ENCODE results near the gene INTS3.

Gene INTS3

DNA sequence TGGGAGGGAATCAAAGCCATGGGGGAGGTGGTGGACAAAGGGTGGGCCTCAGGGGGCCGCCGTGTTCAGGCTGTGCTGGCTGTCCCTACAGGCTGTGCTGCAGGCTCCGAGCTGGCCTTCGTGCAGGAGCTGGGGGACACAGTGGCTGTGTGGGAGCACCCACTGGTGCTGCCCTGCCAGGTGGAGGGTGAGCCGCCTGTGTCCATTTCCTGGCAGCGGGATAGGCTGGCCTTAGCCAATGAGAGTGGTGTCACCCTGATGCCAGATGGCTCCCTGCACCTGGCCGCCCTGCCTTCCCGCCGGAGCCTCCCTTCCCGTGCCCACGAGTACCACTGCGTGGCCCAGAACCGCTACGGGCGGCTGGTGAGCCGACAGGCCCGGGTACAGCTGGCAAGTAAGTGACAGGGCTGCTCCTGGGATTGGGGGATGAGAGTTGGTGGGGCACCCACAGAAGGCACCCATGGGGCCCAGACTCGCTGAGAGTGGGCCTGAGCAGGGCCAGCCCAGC, 67.5 kb downstream of the INTS3 start:
- no peak for DNase-seq (ENCODE audit: low read depth in 2 of 2)

DNA sequence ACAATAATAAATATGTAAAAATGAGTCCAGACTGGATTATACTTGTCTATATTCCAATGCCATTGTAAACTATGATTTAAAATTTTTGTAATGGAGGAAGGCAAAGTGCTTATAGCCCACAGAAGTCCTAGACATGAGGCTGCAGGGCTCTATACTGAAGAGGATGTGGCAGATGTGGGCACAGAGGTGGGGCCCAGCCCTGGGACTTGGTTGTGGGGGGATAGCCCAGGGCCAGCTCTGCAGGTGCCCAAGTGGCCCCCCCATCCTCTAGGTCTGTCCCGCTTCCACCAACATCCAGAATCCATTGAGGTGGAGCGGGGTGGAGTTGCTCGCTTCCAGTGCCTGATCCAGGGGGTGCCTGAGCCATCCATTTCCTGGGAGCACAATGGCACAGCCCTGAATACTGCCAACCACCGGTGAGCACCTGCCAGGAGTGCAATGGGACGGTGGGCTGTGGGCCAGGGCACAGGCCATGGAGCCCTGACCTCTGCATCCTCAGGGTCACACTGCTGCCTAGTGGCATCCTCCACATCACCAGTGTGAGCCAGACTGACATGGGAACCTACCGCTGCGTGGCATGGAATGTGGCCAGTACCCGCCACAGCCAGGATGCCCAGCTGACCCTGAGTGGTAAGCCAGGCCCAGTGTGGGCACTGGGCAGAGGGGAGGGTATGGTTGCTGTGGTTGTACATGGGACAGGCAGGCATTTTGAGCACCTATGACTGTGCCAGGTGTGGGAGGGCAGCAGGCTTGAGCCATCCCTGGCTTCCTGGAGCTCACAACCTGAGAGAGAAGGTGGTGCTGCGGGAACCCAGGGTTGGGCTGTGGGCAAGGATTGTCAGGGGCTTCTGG, 68.3 kb downstream of the INTS3 start:
- DNase-seq (ENCODE audit: low read depth in 2 of 2): no peak

DNA sequence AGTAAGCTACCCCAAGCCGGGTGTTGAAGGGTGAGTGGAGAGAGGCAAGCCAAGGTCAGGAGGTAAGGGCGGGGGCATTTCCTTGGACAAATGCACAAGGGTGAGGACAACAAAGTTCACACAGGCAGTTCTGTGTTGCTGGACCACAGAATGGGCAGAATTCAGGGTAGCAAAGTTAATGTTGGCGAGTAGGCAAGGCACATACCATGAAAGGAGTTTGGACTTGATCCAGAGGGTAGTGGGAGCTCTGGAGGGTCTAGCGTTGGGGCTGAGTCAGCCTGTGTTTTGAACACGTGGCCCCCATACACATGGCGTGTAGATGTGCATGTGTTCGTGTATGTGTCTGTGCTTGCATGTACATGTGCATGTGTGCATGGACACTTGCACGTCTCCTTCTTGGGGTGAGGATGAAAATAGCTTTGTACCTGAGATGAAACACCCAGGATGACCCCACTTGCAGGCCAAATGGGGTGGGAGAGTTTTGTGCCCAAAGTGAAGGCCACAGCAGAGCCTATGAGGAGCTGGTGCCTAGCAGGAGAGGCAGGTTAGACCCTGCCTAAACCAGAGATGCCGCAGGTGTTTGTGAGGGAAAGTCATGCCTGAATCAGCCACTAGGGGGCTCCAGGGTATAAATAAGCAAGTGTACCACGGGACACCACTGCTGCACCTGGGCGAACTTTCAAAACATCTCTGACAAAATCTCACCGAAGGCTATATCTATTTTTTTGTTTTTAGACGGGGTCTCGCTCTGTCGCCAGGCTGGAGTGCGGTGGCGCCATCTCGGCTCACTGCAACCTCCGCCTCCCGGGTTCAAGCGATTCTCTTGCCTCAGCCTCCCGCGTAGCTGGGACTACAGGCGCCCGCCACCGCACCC, 69.2 kb downstream of the INTS3 start:
- peak; percentile 63 to 74 for DNase-seq (ENCODE audit: low read depth in 2 of 2)

DNA sequence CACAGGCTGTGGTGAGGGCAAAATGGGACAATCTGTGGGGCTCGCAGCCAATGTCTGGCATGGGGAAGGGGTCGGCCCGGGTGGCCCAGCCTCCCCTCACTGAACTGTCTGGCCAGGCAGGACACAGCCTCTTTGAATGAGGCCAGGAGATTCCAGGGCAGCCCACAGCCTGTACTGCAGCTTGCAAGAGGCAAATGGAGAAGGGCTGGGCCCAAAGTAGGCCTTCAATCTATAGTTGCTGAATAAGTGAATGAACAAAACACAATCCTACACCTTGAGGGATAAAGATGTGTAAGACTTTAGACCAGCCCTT, 70.6 kb downstream of the INTS3 start:
- DNase-seq (ENCODE audit: low read depth in 2 of 2): no peak

DNA sequence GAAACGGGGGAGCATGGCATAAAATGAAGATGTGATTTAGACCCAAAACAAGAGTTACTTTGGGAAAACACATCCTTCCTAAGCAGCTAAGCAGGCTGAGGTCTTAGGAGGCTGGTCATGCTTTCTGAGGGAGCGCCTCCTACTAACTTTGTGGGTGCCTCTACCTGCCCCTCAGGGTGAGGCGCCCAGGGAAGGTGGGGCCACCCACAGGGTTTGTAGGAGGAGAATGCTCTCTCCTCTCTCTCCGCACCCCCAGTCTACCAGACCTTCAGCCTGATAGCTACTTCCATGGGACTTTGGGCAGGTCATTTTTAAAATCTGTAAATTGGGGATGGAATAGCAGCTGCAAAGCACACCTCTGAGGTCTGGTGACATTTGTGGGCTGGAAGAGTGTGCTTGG, 71.2 kb downstream of the INTS3 start:
- no peak for DNase-seq (ENCODE audit: low read depth in 2 of 2)

DNA sequence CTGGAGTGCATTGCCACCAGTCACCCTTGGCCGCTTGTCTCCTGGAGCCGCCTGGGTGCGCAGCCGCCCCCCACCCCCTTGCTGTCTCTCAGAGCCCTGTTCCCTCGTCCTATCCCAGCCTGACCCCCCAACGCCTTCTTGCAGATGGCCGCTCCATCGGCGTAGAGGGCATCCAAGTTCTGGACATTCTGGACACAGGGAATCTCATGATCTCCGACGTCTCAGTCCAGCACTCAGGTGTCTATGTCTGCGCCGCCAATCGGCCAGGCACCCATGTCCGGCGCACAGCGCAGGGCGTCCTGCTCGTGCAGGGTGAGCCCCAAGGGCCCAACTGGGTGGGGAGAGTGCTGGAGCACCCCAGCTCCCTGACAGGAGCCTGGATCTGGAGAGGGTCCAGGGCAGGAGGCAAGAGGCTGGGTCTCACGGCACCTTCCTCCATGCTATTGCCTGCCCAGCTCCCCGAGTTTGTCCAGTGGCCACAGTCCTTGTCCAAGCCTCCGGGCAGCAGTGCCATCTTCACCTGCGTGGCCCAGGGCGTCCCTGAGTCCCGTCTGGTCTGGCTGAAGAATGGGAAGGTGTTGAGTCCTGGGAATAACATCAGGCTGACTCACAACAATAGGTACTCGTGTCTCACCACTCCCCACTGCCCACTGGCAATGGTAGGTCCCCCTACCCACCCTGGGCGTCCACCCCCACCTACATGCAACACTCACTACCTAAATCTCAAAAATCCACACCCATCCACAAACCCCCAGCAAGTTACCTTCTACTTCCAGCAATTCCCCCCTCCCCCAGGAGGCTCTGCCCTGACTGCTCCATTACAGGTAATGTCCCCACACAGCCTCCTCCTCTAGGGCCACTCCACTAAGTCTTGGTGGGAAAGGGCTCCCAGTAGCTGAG, 72.0 kb downstream of the INTS3 start:
- no peak for DNase-seq (ENCODE audit: low read depth in 2 of 2)

DNA sequence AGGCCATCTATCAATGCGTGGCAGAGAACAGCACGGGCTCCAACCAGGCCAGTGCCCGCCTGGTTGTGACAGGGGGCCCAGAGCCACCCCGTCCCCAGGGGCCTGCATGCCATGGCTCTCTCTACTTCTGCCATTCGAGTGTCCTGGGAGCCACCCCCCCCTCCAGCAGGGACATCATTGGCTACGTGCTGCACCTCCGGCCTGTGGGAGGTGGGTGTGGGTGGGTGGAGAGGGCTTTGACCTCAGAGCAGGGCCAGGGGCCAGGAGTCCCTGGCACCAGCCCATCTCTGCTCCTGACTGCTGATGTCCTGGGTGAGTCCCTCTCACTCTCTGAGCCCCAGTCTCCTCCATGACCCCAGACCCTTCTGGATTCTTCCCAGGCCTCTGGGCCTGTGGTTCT, 72.7 kb downstream of the INTS3 start:
- no peak for DNase-seq (ENCODE audit: low read depth in 2 of 2)

DNA sequence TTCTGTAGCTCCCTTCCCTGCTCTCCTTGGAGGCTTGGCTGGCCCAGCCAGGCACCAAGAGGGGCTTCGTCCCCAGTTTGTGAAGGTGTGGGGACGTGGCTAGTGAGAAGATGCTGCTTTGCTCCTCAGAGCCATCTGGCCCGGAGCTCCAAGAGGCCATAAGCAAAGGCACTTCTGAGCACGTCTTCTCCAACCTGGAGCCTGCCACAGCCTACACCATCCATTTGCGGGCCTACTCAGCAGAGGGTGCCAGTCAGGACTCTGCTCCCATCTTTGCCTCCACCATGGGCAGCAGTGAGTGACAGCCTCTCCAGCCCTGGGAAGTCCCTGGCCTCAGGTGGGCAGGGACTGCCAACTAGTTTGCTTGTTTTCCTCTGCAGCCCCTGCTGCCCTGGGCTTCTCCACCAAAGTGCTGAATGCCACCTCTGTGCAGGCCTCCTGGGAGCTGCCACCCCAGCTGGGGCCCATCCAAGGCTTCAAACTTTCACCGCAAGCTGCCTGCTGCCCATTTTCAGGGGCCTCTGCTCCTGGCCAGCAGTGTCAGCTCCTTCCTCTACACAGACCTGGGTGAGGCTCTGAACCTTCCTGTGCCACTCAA, 73.3 kb downstream of the INTS3 start:
- no peak for DNase-seq (ENCODE audit: low read depth in 2 of 2)

DNA sequence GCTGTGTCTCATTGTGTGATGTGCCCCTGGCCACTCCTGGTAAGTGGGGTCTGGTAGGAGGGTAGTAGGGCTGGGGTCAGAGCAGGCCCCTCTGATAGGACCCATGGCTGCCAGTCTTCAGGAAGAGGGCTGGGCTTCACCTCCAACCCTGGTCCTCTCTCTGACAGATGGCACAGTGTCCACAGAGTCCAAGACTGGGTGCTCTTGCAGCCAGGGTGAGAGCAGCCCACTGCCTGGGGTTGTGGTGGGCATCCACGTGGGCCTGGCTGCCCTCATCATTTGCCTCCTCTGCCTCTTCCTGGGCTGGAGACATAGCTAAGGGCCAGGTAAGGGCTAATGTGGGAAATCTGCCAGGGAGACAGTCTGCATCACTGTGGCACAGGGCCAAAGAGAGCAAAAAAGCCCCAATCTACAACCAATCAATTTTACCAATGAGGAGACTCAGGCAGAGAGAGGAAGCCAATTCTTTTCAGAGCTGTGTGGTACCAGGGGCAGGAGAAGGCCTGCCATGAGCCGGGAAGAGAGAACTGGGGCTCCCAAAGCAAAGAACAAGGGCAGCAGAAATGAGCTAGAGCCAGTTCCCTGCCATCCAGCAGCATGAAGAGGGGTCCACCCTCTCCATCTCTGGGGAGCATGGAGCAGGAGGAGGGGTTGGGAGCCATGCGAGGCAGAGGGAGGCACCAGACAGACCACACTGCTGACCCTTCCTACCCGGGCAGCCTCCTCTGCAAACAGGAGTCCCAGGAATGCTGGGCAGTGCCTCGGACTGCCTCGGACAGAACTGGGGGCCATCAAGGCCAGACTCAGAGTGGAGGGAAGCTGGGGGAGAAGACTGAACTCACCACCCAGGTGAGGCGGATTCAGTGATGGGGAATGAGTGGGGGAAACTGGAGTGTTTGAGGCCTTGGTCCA, 74.2 kb downstream of the INTS3 start:
- no peak for DNase-seq (ENCODE audit: low read depth in 2 of 2)

DNA sequence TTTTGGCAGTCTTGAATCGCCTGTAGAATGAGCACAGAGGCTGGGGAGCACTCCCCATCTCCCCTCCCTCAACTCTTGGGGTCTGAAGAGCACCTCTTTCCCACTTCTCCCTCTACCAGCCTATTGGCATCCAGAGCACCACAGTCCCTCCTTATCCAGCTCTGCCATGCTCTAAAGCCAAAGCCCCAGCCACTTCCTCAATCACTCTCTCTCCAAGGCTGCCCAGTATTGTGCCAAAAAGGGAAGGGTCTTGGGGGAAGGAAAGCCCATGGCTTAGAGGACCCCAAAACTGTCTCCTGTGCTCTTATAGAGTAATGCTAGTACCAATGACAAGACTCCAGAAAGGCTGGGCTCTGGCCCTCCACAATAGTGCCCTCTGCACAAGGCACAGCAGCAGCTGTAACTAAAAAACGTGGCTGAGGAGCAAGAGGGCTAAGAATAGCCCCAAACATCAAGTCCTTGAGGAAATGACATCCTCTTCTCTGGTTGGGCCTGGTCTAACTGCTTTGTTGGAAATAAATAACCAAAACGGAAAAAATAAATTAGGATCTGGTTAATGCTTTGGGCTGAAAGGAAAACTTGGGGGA, 75.7 kb downstream of the INTS3 start:
- DNase-seq (ENCODE audit: low read depth in 2 of 2): no peak

DNA sequence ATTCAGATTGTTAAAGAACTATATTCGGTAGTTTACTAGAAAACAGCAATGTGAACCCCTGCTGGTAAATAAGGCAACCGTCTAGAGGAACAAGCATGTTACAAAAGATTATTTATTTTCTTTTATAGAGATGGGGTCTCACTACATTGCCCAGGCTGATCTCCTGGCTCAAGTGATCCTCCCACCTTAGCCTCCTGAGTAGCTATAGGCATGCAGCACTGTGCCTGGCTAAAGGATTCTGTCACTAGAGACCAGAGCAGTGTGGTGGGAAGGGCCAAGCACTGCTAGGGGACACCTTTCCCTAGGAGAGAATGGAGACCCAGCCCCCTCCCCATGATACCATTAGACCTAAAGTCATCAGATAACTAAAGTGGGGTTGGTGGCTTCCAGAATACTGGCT, 76.3 kb downstream of the INTS3 start:
- DNase-seq (ENCODE audit: low read depth in 2 of 2): no peak

DNA sequence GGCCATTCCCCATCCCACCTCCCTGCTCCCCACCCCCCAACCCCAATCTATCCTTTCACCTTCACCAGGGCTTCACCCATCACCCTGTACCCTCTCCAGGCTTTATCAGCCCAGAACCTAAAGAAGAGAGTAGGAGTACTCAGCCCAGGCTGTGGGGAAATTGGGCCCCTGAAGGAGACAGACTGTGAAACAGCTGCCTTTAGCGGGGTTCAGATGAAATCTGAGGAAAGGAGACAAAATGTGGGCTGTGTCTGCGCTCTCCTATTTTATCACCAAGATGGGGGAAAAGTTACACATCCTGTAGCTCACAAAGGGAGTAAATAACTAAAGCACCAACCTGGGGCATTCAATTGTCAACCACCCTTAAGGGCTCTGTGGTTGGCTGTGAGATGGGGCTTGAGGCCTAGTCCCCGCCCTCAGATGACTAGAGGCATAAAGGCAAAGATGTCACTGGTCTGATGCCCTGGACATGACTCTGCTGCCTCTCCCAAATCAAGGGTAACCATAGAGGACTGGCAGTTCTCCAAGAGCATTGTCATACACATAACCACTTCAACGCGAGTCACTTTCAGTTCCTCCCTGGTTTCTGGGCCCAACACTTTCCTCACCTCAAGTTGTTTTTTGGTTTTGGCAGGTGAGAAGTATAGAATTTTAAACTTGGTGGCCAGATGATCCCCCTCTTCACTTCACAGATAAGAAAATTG, 77.3 kb downstream of the INTS3 start:
- DNase-seq (ENCODE audit: low read depth in 2 of 2): peak; percentile 47 to 50

DNA sequence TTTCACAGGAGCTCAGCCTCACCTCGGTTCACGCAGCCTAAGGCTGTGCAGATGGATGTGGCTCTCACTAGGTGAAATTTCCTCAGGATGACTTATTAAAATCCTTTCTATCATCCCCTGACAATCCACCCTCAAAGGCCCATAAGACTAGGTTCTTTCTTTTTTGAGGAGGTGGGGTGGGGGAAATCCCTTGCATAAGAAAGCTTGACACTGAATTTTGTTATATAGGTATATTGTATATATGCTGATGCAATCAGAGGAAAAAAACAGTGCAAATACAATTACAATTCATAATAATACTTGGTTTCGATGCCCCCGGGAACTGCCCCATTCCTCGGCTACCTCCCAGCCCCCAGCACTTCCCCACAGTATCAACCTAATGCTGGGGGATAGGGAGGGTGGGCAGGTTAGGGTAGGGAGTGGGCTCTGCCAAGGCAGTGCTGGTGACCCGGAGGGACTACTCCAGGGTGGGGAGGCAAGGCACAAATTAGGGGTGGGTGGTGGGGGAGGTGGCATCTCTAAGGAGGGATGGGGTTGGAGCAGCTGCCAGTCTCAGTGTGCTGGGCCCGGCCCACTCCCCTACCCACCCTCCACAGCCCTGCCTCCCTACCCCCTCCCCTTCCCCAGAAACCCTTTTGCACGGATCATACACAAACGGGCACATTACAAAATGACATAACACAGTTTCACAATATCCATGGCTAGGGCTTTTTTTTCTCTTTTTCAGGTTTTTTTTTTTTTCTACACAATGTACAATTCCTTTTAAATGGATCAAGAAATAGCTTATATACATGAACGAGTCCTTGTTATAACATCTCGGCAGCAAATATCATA, 78.3 kb downstream of the INTS3 start:
- DNase-seq (ENCODE audit: low read depth in 2 of 2): no peak

DNA sequence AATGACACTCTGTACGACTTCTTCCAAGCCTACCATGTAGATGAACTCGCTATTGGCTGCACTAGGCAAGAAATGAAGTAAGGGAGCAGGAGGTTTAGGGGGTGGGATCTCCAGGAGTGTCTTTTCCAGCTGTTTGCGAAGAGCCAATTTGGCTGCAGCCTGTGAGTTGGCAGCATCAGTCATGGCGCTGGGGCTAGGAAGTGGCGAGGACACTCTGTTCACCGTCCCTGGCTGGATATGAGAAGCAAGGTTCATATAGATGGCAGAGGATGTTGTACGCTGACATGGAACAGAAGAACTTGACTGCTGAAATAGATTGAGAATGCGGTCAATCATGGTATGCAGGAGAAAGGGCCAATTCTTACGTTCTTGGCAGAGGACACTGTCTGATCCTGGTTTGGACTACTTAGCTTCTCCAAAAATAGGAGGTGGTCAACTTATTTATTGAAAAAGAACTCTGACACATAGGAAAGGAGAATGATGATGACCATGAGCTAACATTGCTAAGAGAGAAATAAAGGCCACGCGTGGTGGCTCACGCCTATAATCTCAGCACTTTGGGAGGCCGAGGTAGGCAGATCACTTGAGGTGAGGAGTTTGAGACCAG, 88.5 kb downstream of the INTS3 start:
- DNase-seq (ENCODE audit: low read depth in 2 of 2): no peak

DNA sequence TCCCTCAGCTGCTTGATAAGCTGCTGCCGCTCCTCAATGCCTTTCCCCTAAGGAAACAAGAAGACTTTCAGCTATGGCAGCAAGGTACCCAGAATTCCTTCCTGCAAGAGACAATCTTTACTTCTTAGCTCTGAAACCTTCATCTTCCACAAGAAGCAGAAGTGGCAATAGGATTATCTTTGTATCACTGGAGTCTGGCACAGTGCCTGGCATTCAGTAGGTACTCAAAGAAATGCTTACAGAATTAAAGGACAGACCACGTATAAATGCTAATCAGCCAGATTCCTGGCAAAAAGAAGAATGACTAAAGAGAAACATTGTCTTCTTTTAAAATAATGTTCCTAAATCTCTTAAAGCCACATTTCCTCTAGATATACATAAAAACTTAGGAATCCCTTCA, 91.0 kb downstream of the INTS3 start:
- DNase-seq (ENCODE audit: low read depth in 2 of 2): no peak
